Right renal pelvis (tissue), 4 donors: ENCODE data around the gene MAST4. TPM values are rescaled to one million over a fixed set of nuclear protein-coding genes. Genes with fewer than 3 reads are reported as not detected.
A peak's percentile ranks its signal among the peaks of the same experiment; 100 is the strongest.

Experiments
- DNase-seq, 4 donors: peaks; one replicate each; pipeline ENCODE4 v3.0.0-alpha.2; 2013; ENCODE audit warnings: low read depth in 4 of 4, low spot score in 3 of 4, missing footprints in 1 of 4
- polyA plus RNA-seq, 4 donors: library from polyadenylated mRNA; unstranded; fragments of 120-200 nt; gene quantifications; one replicate each; pipeline ENCODE4 v1.2.1, GENCODE V29; 2013; ENCODE audit not compliant: insufficient read length in 4 of 4

Gene MAST4
- polyA plus RNA-seq, 4 donors: 14.1 to 18.1 (median 15.0) TPM

DNA sequence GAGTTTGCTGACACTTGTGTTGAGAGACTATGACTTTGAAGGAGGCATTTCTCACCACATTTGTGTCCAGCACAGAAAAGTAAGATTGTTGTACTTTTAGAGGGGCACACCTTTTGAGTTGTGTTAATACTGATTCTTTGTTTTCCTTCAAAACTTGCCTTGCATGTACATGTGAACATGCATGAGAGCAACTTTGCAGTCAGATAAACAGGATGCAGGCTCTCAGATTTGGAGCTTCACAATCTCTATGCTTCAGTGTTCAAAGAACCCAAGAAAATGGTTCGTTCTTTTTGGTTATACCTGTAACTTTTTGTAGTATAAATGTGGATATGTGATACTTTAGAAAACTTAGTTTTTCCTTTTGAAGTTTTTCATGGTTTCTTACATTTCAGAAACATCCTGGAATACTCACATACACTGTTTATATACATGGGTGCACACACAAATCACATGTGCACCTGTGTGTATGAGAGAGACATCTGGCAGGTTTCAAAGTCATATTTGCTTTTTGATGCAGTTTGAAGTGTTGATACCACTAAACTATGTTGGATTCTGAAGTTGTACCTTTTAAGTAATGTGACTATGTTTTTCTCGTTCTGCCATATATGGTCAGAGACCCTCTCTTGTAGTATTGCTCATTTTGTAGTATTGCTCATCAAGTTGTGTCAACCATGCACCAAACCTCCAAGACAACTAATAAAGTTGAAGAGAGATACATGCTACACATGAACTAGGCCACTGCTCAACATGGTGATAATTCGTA lies 409.7 kb downstream of the MAST4 start:
- DNase-seq: no peak

GRCh38 chr5:67006500-67006848 lies 410.3 kb downstream of the MAST4 start:
- no peak for DNase-seq

GRCh38 chr5:67009028-67009427 lies 412.8 kb downstream of the MAST4 start:
- DNase-seq: no peak

DNA sequence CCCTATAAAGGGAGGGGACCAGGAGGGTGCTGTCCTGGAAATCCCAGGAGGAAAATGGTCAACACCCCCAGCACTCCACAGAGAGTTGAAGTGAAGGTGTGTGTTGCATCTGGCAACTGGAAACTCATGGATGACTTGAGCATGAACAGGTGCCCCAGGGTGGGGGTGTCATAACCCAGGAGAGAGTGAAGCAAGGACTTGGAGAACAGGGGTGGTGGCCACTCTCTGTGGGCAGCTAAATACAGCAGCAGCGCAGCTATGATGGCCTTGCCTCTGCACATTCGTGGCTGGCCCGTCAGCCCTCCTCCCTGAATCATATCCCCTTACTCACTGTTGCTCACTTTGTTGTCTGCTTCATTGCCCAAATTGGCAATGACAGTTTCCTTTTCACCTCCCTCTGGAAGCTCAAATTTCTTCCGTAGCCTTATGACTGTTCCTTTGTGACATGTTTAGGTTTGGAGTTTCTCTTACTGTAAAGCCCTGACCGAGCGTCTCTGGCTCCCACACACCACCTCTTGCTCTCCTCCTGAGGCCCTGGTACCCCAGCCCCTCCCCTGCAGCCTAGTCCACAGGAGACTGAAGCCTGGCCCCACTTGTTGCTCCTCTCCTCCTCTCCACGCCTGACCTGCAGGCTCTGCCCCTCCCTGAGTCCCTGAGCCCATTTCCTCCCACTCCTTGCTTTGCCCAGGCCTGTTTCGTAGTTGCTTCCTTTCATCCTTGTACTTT lies 414.7 kb downstream of the MAST4 start:
- no peak for DNase-seq

- no peak for DNase-seq
Observed at GRCh38 chr5:67011422-67011821, 415.2 kb downstream of the MAST4 start.

DNA sequence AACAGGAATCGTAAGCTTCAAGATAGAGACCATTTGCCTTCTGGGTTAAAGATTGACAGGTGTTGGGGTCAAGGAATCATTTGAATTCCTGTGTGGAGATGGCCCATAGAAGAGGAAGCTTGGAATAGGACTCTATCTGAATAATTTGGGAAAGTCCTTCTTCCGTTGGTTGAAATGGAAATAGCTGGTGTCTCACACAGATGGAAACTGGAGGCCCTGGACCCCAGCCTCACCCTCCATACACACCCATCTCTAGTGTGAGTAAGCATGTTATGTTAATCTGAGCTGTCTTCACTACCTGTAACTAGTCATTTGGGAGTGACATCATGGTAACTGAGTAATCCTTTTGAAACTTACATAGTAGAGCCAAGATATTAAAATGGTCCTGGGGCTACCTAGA lies 416.0 kb downstream of the MAST4 start:
- no peak for DNase-seq

GRCh38 chr5:67013719-67014118 lies 417.5 kb downstream of the MAST4 start:
- no peak for DNase-seq

DNA sequence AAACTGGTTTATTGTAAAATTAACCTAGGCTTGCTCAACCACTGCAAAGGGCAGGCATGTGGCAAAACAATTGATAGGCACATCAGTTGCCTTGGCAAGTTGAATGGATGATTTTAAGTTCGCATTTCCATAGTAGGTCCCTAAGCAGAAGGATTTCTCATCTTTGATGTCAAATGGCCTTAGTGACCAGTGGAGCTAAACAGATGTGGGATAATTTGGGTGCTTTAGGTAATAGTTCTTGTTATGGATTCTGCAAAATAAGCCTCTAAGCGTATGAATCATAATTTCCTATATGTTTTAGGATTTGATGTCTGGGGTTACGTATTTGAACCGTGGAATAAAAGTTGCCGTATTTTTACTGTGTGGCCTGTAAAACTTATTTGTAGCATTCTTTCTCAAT lies 418.0 kb downstream of the MAST4 start:
- DNase-seq: no peak

- DNase-seq: no peak
Observed at GRCh38 chr5:67014957-67015400, 418.8 kb downstream of the MAST4 start.

DNA sequence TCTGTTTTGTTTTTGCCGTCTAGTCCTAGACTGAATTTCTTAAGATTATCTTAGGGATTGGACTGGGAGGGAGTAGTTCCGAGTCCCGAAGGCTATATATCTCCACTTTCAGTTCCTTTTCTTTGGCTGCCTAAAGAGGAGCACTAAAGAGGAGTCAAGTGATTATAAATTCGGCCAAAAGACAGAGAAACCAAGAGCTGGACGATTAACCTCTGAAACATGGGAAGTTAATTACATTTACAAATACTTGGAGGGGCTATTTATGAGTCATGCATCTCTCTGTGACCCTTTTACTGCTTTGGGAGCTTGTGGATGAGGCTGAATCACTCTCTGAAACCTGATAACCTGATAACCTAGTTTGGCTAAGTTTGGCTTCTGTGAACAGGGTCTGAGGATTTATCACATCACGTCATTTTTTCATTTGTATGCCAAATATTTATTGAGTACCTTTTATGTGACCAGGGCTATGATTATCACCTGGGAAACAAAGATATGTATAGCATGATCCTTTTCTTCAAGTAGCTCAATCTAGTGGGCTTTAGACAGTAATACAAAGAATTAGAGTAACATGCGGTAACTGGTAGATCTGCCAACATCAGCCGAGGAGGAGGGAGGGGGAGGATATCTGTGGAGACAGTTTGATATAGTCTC lies 419.5 kb downstream of the MAST4 start:
- DNase-seq: no peak

- DNase-seq: no peak
Observed at GRCh38 chr5:67019065-67019845, 423.1 kb downstream of the MAST4 start.

DNA sequence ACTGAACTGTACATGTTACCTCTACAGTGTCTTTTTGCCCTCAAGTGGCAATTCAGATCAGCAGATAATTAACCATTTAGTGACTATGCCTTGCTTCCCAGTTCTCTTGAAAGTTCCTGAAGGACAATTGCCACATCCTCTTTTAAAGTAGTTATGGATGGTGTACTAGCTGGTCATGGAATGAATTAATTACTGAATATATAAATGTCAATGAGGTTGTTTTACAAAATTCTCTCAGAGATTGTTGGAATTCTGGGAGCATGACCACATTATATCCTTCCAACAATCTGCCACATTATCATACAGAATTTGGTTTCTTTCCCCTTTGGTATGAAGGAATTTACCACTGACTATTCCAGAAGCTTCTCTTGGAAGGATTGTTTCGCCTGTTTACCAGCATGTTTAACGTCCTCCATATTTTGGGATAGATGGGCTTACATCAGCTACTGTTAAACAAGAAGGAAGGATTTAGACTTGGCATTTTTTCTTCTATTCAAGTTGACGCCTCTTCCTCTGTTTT lies 424.0 kb downstream of the MAST4 start:
- no peak for DNase-seq

- DNase-seq: no peak
Observed at GRCh38 chr5:67021031-67021430, 424.8 kb downstream of the MAST4 start.

DNA sequence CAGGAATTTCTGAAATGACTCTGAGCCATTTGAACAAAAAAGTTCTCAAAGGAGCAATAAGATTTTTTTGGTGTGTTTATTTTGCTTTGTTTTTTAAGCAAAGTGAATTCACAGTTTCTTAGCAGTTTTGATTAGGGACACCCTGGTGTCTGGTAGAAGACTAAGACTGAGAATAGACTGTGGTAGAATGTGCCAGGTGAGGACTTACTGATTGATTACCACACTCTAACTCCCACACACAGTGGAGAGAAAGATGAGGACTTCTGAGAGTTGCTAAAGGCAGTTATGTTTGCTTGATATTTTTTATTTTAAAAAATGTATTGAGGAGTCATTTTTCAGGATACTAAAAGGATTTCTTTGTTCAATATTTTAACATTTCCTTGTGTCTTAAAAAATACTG lies 425.3 kb downstream of the MAST4 start:
- DNase-seq: no peak

- no peak for DNase-seq
Observed at GRCh38 chr5:67021962-67022361, 425.8 kb downstream of the MAST4 start.

DNA sequence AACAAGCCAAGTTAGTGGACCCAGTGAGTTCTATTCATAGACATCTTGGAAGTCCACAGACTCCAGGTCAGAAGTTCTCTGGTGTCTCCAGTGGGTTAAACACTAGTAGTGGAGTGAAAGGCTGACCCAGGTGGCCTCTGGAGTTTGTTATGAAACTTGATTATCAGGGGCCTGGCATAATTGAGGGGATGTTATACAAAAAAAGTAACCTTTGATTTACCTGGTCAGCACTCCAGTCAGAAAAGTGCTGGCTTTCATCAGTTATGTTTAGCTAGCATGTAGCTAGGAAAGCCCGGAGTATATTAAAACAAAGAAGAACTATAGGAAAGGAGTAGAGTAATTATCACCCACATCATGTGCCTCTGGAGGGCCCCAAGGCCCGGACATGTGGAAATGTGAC lies 429.3 kb downstream of the MAST4 start:
- DNase-seq: no peak

DNA sequence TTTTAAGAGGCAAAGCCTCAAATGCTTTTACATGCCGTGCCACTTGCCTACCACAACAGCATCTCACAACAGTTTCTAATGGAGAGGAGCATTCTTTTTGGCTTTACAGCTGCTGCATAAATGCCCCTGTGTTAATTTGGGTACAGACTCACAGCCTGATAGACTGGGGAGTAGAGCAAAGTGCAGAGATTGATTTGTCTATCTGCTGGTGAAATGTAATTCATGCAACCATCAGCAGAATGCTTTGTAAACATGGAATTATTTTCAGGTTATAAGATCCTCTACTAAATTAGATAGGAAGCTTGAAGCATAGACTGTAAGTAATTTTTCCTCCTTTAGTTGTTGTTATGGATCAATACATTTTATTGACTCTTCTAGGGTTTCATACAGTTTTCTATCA lies 430.1 kb downstream of the MAST4 start:
- no peak for DNase-seq

GRCh38 chr5:67027171-67027570 lies 431.0 kb downstream of the MAST4 start:
- DNase-seq: no peak

DNA sequence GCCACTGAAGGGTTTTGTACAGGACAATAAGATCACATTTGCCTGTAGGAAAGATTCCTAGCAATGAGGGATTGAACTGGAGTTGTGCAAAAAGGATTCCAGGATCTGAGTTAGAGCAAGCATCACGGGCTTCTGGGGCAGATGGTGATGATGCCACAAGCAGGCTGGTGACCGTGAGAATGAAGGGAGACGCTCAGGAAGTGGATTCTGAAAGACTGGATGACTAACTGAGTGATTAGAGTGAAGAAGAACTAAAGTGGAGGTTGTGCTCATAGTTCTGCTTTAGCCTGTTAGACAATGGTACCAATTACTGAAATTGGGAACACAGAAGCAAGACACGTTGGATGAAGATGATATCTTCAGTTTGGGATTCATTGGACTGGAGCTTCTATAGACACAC lies 432.2 kb downstream of the MAST4 start:
- DNase-seq: no peak

- DNase-seq: peak in 1 of 4 donors; percentile 33
Observed at GRCh38 chr5:67028941-67029340, 432.7 kb downstream of the MAST4 start.

DNA sequence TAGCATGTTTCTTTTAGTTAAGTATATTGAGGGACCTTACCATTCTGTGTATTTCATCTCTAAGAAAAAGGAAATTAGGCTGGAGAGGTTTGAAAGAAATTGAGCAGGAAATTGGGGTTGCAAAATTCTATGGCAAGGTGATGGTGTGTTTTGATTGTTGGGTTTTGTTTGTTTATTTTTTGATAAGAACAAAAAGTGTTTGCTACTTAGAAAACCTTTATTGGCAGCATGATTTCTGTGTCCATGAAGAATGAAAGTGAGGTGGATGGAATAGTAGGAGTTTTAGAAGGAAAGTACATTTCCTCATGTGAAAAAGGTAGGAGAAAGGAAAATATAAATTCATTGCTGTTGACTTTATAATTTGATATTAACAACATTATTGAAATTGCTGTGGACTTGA lies 433.3 kb downstream of the MAST4 start:
- DNase-seq: no peak
